ENCODE results near the gene GPC3. TPM values are rescaled to one million over a fixed set of nuclear protein-coding genes. Genes with fewer than 3 reads are reported as not detected.
"Not testable (repeated sequence)": the region's sequence is repeated elsewhere in the genome, so short reads cannot be mapped to it uniquely, and the experiment has no call there.

The GPC3 gene
- total RNA-seq, 1 donor from 2014 or later = 0.12 TPM

- intact Hi-C loops (cut with micrococcal nuclease) = loop anchor here (1.0 to 10.0 kb wide), 8 partner anchors 47 to 972 kb away; no protein-coding TSS in a partner anchor
Observed at GRCh38 chrX:133792198-133792953, 193.0 kb downstream of the GPC3 start.

GRCh38 chrX:133789829-133790228 is 195.6 kb downstream of the GPC3 start:
- intact Hi-C loops (cut with micrococcal nuclease) = loop anchor here (10.0 kb wide), 1 partner anchor 975 kb away; no protein-coding TSS in a partner anchor

- intact Hi-C loops (cut with micrococcal nuclease) = no loop called here
Observed at GRCh38 chrX:133786382-133786781, 199.0 kb downstream of the GPC3 start.

GRCh38 chrX:133783274-133783673 is 202.1 kb downstream of the GPC3 start:
- intact Hi-C loops (cut with micrococcal nuclease) = no loop called here

- intact Hi-C loops (cut with micrococcal nuclease) = no loop called here
Observed at GRCh38 chrX:133781174-133781573, 204.2 kb downstream of the GPC3 start.

GRCh38 chrX:133776072-133776471 is 209.3 kb downstream of the GPC3 start:
- intact Hi-C loops (cut with micrococcal nuclease) = loop anchor here (1.0 kb wide), 1 partner anchor 78 kb away; no protein-coding TSS in a partner anchor

- intact Hi-C loops (cut with micrococcal nuclease) = no loop called here
Observed at GRCh38 chrX:133774807-133775206, 210.6 kb downstream of the GPC3 start.

GRCh38 chrX:133771086-133771646 is 214.2 kb downstream of the GPC3 start:
- intact Hi-C loops (cut with micrococcal nuclease) = no loop called here

GRCh38 chrX:133762976-133763548 is 222.3 kb downstream of the GPC3 start:
- intact Hi-C loops (cut with micrococcal nuclease) = not testable (repeated sequence)

GRCh38 chrX:133754657-133755056 is 230.7 kb downstream of the GPC3 start:
- intact Hi-C loops (cut with micrococcal nuclease) = no loop called here

- intact Hi-C loops (cut with micrococcal nuclease) = no loop called here
Observed at GRCh38 chrX:133749951-133750350, 235.4 kb downstream of the GPC3 start.

GRCh38 chrX:133749370-133749769 is 236.0 kb downstream of the GPC3 start:
- intact Hi-C loops (cut with micrococcal nuclease) = no loop called here

- intact Hi-C loops (cut with micrococcal nuclease) = no loop called here
Observed at GRCh38 chrX:133747196-133747595, 238.2 kb downstream of the GPC3 start.

GRCh38 chrX:133746593-133746992 is 238.8 kb downstream of the GPC3 start:
- intact Hi-C loops (cut with micrococcal nuclease) = no loop called here

- intact Hi-C loops (cut with micrococcal nuclease) = no loop called here
Observed at GRCh38 chrX:133745349-133745748, 240.0 kb downstream of the GPC3 start.

- intact Hi-C loops (cut with micrococcal nuclease) = no loop called here
Observed at GRCh38 chrX:133742602-133743305, 242.6 kb downstream of the GPC3 start.

GRCh38 chrX:133741303-133741702 is 244.1 kb downstream of the GPC3 start:
- intact Hi-C loops (cut with micrococcal nuclease) = no loop called here

GRCh38 chrX:133726642-133727041 is 258.8 kb downstream of the GPC3 start:
- intact Hi-C loops (cut with micrococcal nuclease) = no loop called here

- intact Hi-C loops (cut with micrococcal nuclease) = no loop called here
Observed at GRCh38 chrX:133726211-133726630, 259.2 kb downstream of the GPC3 start.

GRCh38 chrX:133723930-133724329 is 261.5 kb downstream of the GPC3 start:
- intact Hi-C loops (cut with micrococcal nuclease) = no loop called here

- intact Hi-C loops (cut with micrococcal nuclease) = no loop called here
Observed at GRCh38 chrX:133722756-133723155, 262.6 kb downstream of the GPC3 start.

GRCh38 chrX:133720269-133720668 is 265.1 kb downstream of the GPC3 start:
- intact Hi-C loops (cut with micrococcal nuclease) = not testable (repeated sequence)
